ENCODE measurements around the gene RPS19BP1. TPM values are rescaled to one million over a fixed set of nuclear protein-coding genes. Genes with fewer than 3 reads are reported as not detected.

The RPS19BP1 gene
- total RNA-seq, 1 experiment from 2014 or later = 80.4 TPM

DNA sequence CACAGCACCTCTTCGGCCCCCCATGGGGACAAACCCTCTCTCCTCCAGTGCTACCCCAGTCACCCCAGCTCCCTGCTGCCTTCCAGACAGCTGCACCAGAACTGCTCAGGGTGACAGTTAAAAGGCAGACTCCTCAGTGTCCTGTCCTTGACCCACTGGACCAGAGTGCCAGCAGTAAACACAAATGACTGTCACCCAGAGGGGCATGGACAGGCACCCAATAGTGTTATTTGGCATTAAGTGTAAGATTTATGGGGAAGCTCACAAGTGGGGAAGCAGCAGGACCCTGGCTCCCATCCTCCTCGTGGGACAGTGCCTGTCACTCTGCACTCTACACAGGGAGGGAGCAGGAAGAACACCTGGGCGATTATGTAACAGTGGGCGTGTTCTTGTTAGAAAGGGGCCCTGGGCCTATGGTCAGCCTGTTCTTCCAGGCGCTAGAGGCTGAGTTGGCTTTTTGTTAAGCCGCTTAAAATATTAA, 5.0 kb downstream of the RPS19BP1 start:
- ChIA-PET RAD21 (ENCODE audit: low non-redundant PET in 1 of 2, low total read pairs in 2 of 2, uncharacterized antibody in 2 of 2, unreplicated experiment in 2 of 2) (no interaction called here), CTCF (interaction anchor here (1.4 to 2.1 kb wide), 2 partner anchors 31 to 33 kb away, joined by 5 to 7 read pairs; no protein-coding TSS in a partner anchor), POLR2A (interaction anchor here (2.2 kb wide), 1 partner anchor 8 kb away, joined by 20 read pairs; the partner anchor contains the start of gene ATF4)
- peaks cover 59% of the 10 kb centered on the region for H3K79me2 ChIP-seq (ENCODE audit: insufficient read depth, low read length)
- no peaks in the 10 kb centered on the region for H3K27me3 ChIP-seq (ENCODE audit: insufficient read depth, low read length)
- no peak for DNase-seq (ENCODE audit: low read depth, low spot score)
- H3K36me3 ChIP-seq (ENCODE audit: control insufficient read depth in 1 of 2, insufficient read depth in 2 of 2, low read length in 2 of 2) = peaks cover 10 to 43% of the 10 kb centered on the region in 2 experiments
- H3K9me3 ChIP-seq (ENCODE audit: control insufficient read depth in 1 of 2, insufficient read depth in 1 of 2, low read depth in 1 of 2, low read length in 2 of 2) = no peaks in the 10 kb centered on the region
- TF ChIP-seq EZH2 (IDR thresholded peaks at IDR 0.05) (no peak), POLR2AphosphoS5 (IDR thresholded peaks at IDR 0.05; ENCODE audit: low read depth, low read length) (no peak), RAD21 (IDR thresholded peaks at IDR 0.05; ENCODE audit: low read depth) (no peak), FOSL1 (IDR thresholded peaks at IDR 0.05; ENCODE audit: low read depth) (no peak), TCF7L2 (IDR thresholded peaks at IDR 0.05; ENCODE audit: borderline replicate concordance, extremely low read depth, insufficient read depth, insufficient read length) (no peak), SP1 (IDR thresholded peaks at IDR 0.05; ENCODE audit: low read depth) (no peak), CEBPB (IDR thresholded peaks at IDR 0.05; ENCODE audit: low read depth) (no peak), YY1 (IDR thresholded peaks at IDR 0.05; ENCODE audit: extremely low read depth, insufficient replicate concordance, low read depth, low read length) (no peak), CBX3 (IDR thresholded peaks at IDR 0.05; ENCODE audit: low read depth) (no peak), SIN3A (IDR thresholded peaks at IDR 0.05; ENCODE audit: low read depth) (no peak), EGR1 (IDR thresholded peaks at IDR 0.05; ENCODE audit: low read depth) (no peak), SRF (IDR thresholded peaks at IDR 0.05; ENCODE audit: low read depth) (no peak), ELF1 (IDR thresholded peaks at IDR 0.05; ENCODE audit: borderline replicate concordance, low read depth) (no peak), POLR2A (IDR thresholded peaks at IDR 0.05; ENCODE audit: borderline replicate concordance, extremely low read depth, insufficient read depth, insufficient read length) (no peak), ZNF274 (IDR thresholded peaks at IDR 0.05; ENCODE audit: low read depth, low read length) (no peak), EZH2phosphoT487 (IDR thresholded peaks at IDR 0.05; ENCODE audit: borderline replicate concordance) (no peak)
- TF ChIP-seq, protein P1, sequence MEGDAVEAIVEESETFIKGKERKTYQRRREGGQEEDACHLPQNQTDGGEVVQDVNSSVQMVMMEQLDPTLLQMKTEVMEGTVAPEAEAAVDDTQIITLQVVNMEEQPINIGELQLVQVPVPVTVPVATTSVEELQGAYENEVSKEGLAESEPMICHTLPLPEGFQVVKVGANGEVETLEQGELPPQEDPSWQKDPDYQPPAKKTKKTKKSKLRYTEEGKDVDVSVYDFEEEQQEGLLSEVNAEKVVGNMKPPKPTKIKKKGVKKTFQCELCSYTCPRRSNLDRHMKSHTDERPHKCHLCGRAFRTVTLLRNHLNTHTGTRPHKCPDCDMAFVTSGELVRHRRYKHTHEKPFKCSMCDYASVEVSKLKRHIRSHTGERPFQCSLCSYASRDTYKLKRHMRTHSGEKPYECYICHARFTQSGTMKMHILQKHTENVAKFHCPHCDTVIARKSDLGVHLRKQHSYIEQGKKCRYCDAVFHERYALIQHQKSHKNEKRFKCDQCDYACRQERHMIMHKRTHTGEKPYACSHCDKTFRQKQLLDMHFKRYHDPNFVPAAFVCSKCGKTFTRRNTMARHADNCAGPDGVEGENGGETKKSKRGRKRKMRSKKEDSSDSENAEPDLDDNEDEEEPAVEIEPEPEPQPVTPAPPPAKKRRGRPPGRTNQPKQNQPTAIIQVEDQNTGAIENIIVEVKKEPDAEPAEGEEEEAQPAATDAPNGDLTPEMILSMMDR (IDR thresholded peaks at IDR 0.05 in 2 of 3, conservative IDR thresholded peaks at IDR 0.05 in 1 of 3; ENCODE audit: borderline replicate concordance in 1 of 3, insufficient read depth in 1 of 3, low read depth in 2 of 3, low read length in 2 of 3) = no peak
- TF ChIP-seq, protein P2, sequence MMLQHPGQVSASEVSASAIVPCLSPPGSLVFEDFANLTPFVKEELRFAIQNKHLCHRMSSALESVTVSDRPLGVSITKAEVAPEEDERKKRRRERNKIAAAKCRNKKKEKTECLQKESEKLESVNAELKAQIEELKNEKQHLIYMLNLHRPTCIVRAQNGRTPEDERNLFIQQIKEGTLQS (IDR thresholded peaks at IDR 0.05) = no peak
- TF ChIP-seq, protein P3, sequence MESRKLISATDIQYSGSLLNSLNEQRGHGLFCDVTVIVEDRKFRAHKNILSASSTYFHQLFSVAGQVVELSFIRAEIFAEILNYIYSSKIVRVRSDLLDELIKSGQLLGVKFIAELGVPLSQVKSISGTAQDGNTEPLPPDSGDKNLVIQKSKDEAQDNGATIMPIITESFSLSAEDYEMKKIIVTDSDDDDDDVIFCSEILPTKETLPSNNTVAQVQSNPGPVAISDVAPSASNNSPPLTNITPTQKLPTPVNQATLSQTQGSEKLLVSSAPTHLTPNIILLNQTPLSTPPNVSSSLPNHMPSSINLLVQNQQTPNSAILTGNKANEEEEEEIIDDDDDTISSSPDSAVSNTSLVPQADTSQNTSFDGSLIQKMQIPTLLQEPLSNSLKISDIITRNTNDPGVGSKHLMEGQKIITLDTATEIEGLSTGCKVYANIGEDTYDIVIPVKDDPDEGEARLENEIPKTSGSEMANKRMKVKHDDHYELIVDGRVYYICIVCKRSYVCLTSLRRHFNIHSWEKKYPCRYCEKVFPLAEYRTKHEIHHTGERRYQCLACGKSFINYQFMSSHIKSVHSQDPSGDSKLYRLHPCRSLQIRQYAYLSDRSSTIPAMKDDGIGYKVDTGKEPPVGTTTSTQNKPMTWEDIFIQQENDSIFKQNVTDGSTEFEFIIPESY (IDR thresholded peaks at IDR 0.05; ENCODE audit: extremely low read depth, insufficient replicate concordance, low read length) = no peak
- TF ChIP-seq, protein P4, sequence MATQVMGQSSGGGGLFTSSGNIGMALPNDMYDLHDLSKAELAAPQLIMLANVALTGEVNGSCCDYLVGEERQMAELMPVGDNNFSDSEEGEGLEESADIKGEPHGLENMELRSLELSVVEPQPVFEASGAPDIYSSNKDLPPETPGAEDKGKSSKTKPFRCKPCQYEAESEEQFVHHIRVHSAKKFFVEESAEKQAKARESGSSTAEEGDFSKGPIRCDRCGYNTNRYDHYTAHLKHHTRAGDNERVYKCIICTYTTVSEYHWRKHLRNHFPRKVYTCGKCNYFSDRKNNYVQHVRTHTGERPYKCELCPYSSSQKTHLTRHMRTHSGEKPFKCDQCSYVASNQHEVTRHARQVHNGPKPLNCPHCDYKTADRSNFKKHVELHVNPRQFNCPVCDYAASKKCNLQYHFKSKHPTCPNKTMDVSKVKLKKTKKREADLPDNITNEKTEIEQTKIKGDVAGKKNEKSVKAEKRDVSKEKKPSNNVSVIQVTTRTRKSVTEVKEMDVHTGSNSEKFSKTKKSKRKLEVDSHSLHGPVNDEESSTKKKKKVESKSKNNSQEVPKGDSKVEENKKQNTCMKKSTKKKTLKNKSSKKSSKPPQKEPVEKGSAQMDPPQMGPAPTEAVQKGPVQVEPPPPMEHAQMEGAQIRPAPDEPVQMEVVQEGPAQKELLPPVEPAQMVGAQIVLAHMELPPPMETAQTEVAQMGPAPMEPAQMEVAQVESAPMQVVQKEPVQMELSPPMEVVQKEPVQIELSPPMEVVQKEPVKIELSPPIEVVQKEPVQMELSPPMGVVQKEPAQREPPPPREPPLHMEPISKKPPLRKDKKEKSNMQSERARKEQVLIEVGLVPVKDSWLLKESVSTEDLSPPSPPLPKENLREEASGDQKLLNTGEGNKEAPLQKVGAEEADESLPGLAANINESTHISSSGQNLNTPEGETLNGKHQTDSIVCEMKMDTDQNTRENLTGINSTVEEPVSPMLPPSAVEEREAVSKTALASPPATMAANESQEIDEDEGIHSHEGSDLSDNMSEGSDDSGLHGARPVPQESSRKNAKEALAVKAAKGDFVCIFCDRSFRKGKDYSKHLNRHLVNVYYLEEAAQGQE (IDR thresholded peaks at IDR 0.05; ENCODE audit: low read depth) = no peak
- peaks cover 19 to 42% of the 10 kb centered on the region in 2 experiments for H3K4me1 ChIP-seq (ENCODE audit: control insufficient read depth in 1 of 2, insufficient read depth in 2 of 2, low read length in 2 of 2)
- intact Hi-C loops (cut with micrococcal nuclease) = no loop called here
- no peak overlapping the region for H2AFZ ChIP-seq (ENCODE audit: low read depth, low read length, poor library complexity, severe bottlenecking)
- no TSS peak for BruUV-seq (replicated peaks)
- no peak overlapping the region for H3K4me3 ChIP-seq (replicated peaks in 1 of 2; ENCODE audit: low read depth in 1 of 2, low read length in 2 of 2)
- H3K4me2 ChIP-seq (ENCODE audit: low read length) = no peak overlapping the region
- no peaks in the 10 kb centered on the region for H3K9me2 ChIP-seq (ENCODE audit: insufficient read depth)
- peaks cover 15% of the 10 kb centered on the region; the same call in 1 of the 2 replicates for H4K20me1 ChIP-seq (ENCODE audit: insufficient read depth)
- no peak for ATAC-seq
- no peak overlapping the region for H3K9ac ChIP-seq (ENCODE audit: low read length)
- H3K27ac ChIP-seq (ENCODE audit: low read depth, low read length) = no peak overlapping the region; the same call in 1 of the 2 replicates
